ENCODE results near the gene CLTCL1.

The CLTCL1 gene

DNA sequence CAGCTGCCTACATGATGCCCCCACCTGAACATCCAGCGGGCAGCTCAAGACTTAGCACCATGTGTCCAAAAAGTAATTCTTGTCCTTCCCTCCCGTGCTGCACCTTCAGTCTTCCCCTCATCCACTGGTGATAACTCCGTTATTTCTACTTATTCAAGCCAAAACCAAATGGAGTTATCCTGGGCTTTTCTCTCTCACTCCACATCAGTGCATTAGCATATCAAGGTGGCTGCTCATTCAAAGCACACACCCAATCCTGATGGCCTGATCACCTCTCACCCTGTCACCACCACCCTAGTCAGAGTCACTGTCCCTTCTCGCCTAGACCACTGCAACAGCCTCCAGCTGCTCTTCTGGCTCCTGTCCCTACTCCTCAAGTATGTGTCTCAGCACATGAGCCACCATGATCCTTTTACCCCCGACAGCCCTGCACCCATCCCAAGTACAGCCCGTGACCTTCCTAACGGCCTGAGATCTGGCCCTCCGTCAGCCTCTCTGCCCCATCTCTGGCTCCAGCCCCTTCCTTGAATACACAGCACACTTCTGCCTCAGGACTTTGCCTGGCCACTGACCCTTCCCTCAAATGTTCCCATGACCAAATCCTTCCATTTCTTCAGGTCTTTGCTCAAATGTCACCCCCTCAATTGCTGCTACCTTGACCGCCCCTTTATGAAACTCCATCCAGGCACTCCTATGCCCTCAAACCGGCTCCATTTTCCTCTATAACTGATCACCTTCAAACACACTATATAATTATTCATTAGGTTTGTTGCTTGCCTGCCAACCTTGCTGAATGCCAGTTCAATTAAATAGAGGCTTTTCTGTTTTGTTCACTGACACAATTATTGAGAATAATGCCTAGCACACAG is 93.3 kb downstream of the CLTCL1 start:
- in situ Hi-C loops (cut with HindIII; ENCODE audit: low sequenced_read_pairs) = no loop called here

- in situ Hi-C loops (cut with HindIII; ENCODE audit: low sequenced_read_pairs) = no loop called here
Observed at GRCh38 chr22:19196841-19197612, 94.5 kb downstream of the CLTCL1 start.

DNA sequence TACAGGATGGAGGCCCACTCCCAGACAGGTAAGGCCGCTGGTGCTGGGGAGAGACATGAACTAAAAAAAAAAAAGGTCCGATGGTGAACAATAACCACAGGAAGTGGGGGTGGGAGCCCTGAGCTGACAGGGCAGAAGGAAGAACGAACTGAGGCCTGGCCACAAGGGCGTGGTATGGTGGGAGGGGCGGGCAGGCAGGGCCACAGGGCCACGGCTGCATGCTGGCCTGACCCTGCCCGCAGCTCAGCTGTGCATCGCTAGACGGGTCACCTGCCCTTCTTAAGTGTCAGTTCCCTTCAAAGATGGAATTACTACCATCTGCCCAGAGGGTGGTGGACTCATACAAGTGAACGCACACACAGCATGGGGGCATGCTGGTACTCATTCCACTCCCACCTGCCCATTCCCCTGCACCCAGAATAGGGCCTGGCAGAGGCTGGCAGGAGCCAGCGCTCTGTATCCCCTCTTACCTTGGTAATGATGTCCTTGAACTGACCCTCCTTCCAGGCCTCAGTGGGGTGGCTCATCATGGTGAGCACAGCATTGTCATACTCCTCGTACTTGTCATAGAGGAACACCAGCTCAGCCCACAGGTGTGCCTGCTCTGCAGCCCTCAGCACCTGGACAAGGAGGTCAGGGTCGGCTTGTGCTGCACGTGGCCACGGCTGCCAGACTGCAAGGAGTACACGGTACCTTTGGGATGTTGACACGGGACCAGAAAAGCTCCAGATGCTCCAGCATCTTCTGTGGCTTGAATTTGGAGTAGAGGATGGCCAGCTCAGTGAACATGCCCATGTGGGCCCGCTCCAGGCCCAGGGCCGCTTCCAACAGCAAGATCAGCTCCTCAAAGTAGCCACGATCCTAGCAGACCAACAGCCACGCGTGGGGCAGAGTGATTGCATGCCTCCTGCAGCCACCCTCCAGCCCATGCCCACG is 95.5 kb downstream of the CLTCL1 start:
- in situ Hi-C loops (cut with HindIII; ENCODE audit: low sequenced_read_pairs) = no loop called here

GRCh38 chr22:19194766-19195536 is 96.6 kb downstream of the CLTCL1 start:
- in situ Hi-C loops (cut with HindIII; ENCODE audit: low sequenced_read_pairs) = no loop called here

- in situ Hi-C loops (cut with HindIII; ENCODE audit: low sequenced_read_pairs) = no loop called here
Observed at GRCh38 chr22:19193879-19194278, 97.6 kb downstream of the CLTCL1 start.

DNA sequence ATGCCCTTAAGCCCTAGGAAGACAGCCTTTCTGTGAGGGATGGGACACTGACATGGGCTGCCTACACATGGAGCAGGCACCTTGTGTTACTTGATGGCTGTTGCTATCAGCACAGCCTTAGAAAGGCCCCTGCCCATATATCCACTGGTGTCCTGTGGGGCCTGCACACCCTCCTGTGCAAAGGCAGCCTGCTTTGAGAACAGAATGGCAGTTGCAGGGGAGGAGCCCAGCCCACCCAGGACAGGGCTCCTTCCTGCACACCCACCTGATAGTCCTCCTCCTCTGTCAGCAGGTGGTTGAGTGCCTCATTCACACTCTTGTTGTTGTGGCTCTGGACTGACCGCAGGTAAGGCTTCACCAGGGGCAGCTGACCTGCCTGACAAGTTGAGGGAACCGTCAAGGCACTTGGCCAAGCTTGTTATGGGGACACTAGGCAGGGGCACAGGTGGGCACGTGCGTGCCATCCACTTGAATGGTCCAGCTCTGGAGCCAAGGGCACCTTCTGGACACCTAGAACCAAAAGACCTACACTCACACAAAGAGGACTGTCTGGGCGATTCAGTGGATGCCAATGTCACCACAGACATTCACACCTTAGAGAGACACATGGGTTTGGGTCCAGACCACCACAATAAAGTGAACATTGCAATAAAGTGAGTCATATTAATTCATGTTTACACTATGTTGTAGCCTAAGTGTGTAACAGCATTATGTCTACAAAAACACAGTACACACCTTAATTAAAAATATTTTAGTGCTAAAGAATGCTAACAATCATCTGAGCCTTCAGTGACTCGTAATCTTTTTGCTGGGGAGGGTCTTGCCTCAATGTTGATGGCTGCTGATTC is 103.6 kb downstream of the CLTCL1 start:
- in situ Hi-C loops (cut with HindIII; ENCODE audit: low sequenced_read_pairs) = no loop called here

DNA sequence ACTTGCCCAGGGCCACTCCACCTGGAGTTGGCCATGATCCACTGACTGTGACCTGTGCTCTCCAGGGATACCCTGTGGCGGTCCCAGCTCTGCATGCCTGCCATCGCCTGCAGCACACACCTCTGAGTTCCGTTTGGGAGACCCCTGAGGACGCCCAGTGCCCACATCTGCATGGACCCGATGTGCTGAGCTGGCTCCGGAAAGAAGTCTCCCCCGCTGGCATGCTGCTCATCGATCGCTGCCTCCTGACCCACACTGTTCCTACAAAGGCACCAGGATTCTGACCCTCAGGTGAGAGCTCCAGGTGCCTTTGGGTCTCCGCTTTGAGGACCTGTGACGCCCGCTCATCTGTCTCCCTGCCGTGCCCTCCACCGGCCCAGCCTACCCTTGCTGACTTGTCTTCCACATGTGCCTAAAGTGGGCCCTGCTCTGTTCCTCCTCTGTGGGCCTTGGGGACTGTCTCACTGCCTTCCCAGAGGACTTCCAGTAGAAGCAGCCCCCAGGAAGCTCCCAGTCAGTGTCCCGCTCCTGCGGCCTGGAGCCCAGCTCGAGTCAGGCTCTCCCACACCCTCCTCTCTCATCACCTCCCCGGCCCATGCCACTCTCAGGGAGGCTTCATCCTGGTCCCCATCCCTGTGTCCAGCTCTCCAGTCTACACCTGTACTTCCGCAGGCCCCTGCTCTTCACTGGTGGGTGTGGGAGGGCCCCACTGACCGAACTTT is 107.1 kb downstream of the CLTCL1 start:
- in situ Hi-C loops (cut with HindIII; ENCODE audit: low sequenced_read_pairs) = no loop called here

- in situ Hi-C loops (cut with HindIII; ENCODE audit: low sequenced_read_pairs) = no loop called here
Observed at GRCh38 chr22:19183216-19183615, 108.3 kb downstream of the CLTCL1 start.

DNA sequence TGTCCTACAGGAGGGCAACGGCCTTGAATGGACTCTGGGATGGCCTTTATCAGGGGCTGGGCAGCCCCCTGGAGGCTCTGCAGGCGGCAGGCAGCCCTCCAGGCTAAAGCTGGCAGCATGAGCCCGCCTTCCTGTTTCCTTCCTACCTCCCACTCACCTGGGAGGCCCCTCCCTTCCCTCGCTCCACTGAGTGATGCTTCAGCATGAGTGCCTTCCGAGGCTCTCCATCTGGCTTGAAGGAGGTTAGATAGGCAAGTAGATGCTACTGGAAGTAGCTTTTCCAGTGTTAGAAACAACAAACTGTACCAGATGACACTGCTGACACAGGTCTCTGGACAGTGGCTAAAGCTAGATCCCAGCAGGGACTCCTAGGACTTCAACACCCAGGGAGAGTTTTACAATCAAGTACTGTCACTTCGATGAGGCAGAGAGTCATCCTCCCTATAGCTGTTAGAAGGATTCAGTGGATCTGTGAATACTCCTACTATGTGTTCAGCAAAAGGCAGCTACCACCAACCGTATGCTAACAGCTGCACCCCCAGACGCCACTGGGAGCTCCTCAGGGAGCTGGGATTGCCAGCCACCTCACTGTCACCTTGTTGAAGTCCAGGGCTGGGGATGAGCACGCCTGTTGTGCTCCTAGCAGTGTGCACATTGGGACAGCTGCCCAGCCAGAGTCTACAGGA is 108.9 kb downstream of the CLTCL1 start:
- in situ Hi-C loops (cut with HindIII; ENCODE audit: low sequenced_read_pairs) = no loop called here

GRCh38 chr22:19181786-19182471 is 109.6 kb downstream of the CLTCL1 start:
- in situ Hi-C loops (cut with HindIII; ENCODE audit: low sequenced_read_pairs) = no loop called here

DNA sequence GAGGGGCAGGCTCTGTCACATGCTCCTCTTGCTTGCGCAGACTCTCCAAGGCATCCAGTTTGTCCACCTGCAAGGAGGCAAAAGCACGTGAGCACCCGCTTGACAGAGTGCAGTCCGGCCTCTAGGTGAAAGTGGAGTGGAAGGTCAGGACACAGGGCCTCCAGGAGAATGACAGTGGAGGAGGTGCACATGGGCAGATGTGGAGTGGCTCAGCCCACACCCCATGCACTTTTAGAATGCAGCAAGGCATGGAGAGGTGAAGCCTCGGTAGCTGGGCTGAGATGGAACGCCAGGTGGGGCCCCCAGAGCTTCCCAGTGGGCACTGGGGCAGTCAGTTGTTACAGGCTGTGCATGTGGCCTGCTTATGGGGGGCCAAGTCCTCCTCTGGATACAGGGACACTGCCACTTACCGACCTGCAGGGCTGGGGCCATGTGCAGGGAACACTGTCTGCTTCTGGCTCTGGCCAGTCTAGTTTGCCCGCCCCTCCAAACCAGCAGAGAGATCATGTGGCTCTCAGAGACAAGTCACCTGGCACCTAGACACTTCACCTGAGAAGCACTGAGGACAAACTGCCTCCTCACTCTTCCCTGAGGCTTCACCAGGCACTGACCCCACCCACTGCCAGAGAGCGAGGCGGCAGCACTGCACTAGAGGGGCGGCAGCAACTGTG is 110.6 kb downstream of the CLTCL1 start:
- in situ Hi-C loops (cut with HindIII; ENCODE audit: low sequenced_read_pairs) = no loop called here

DNA sequence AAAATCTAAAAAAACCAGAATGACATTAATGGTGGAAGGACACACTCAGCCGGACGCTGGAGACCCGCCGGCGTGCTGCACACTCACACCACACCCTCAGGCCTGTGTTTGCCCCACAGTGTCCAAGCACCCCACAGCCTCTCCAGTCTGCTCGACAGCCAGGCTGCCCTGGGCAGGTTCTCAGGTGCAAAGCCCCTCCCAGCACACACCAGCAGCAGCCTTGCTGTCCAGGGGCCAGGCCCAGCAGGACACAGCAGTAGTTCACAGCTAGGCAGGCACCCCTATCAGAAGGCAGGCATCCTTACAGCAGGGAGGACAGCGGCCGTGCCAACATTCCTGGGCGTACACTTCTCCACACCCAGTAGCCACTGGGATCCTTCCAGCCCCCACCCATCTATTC is 111.3 kb downstream of the CLTCL1 start:
- in situ Hi-C loops (cut with HindIII; ENCODE audit: low sequenced_read_pairs) = no loop called here

- in situ Hi-C loops (cut with HindIII; ENCODE audit: low sequenced_read_pairs) = no loop called here
Observed at GRCh38 chr22:19179497-19180048, 111.9 kb downstream of the CLTCL1 start.

GRCh38 chr22:19178657-19179496 is 112.6 kb downstream of the CLTCL1 start, which contains the start of gene SLC25A1:
Gene SLC25A1, minus strand, starts transcription at chr22:19178736. Its CDS starts 63 bp downstream, at chr22:19178673.
- in situ Hi-C loops (cut with HindIII; ENCODE audit: low sequenced_read_pairs) = no loop called here

DNA sequence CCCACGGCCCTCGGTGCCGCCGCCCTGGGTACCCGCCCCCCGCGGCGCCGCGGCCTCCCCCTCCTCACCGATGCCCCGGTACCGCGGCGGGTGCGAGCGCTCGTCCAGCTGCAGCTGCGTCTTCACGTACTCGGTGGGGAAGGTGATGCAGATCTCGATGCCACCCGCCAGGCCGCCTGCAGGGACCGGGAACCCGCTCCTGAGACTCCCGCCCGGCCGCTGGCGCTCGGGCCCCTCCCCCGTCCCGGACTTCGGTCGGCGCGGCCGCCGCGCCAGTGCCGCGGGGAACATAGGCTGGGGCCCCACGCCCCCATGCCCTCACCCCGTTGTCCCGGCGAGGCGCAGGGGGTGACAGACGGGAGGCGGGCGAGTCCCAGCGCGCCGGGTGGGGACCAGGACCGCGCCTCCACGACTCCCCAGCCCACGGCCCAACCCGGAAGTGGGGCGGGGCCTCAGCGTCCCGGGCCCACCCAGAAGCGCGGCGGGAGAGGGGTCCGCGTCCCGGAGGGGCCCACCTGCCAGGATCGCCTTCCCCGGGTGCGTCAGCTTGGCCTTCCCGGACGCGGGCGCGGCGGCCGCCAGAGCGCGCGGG is 113.4 kb downstream of the CLTCL1 start:
- in situ Hi-C loops (cut with HindIII; ENCODE audit: low sequenced_read_pairs) = no loop called here
